Activated CD4-positive, alpha-beta T cell treated with anti-CD3 and anti-CD28 coated beads for 48 hours (primary cell): Measurements from ENCODE around the gene SYNE2.

Experiments
- DNase-seq: peaks from one replicate; pipeline ENCODE4 v3.0.0-alpha.2; 2020

SYNE2 gene

GRCh38 chr14:64232095-64232838 lies 379.5 kb downstream of the SYNE2 start:
- peak; percentile 40 for DNase-seq

GRCh38 chr14:64232944-64233343 lies 380.1 kb downstream of the SYNE2 start:
- DNase-seq, result no peak

- no peak for DNase-seq
These were observed 380.9 kb downstream of the SYNE2 start for GRCh38 chr14:64233531-64234190.

GRCh38 chr14:64234877-64235651 lies 382.3 kb downstream of the SYNE2 start:
- DNase-seq, result no peak

- DNase-seq, result no peak
These were observed 383.1 kb downstream of the SYNE2 start for GRCh38 chr14:64235652-64236640.

GRCh38 chr14:64238049-64238448 lies 385.2 kb downstream of the SYNE2 start:
- DNase-seq, result no peak

GRCh38 chr14:64238631-64239030 lies 385.8 kb downstream of the SYNE2 start:
- no peak for DNase-seq

GRCh38 chr14:64244279-64244678 lies 391.5 kb downstream of the SYNE2 start:
- DNase-seq, result no peak

GRCh38 chr14:64245491-64245890 lies 392.7 kb downstream of the SYNE2 start:
- no peak for DNase-seq

- DNase-seq, result no peak
These were observed 393.9 kb downstream of the SYNE2 start for GRCh38 chr14:64246688-64247087.

- no peak for DNase-seq
These were observed 394.4 kb downstream of the SYNE2 start for GRCh38 chr14:64247195-64247594.

- no peak for DNase-seq
These were observed 395.9 kb downstream of the SYNE2 start for GRCh38 chr14:64248689-64249088.

GRCh38 chr14:64249363-64249762 lies 396.6 kb downstream of the SYNE2 start:
- DNase-seq, result no peak

GRCh38 chr14:64253672-64254071 lies 400.9 kb downstream of the SYNE2 start:
- DNase-seq, result no peak

GRCh38 chr14:64255756-64256155 lies 403.0 kb downstream of the SYNE2 start:
- no peak for DNase-seq

- DNase-seq, result no peak
These were observed 407.6 kb downstream of the SYNE2 start for GRCh38 chr14:64260418-64260817.

- DNase-seq, result no peak
These were observed 412.4 kb downstream of the SYNE2 start for GRCh38 chr14:64265222-64265621.

- DNase-seq, result no peak
These were observed 413.4 kb downstream of the SYNE2 start for GRCh38 chr14:64266239-64266638.

GRCh38 chr14:64272019-64272418 lies 419.2 kb downstream of the SYNE2 start:
- no peak for DNase-seq
